Measurements from ENCODE around the gene MYLK3.
"Not testable (repeated sequence)": the region's sequence is repeated elsewhere in the genome, so short reads cannot be mapped to it uniquely, and the experiment has no call there.

The MYLK3 gene
- total RNA-seq: 0.10 to 0.31 reads per million in 2 donors

GRCh38 chr16:46747777-46748651 is at the start of gene MYLK3:
Gene MYLK3, minus strand, starts transcription at chr16:46748344. Its CDS starts 151 bp downstream, at chr16:46748193.
- DNase-seq: no peak

DNA sequence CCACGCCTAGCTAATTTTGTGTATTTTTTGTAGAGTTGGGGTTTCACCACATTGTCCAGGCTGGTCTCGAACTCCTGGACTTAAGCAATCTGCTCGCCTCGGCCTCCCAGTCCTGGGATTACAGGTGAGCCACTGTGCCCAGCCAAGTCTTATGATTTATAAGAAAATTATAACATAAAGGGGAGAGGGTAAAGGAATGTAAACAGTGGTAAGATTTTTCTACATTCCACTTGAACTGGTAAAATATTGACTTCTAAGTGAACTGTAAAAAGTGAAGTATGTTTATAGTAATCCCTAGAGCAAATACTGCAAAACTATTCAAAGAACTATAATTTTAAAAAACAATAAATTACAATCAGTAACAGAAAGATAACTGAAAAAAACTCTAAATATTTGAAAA is 49.4 kb upstream of the MYLK3 start:
- DNase-seq: no peak

- DNase-seq: no peak
These were observed 48.7 kb upstream of the MYLK3 start for GRCh38 chr16:46796764-46797269.

- no peak for DNase-seq
These were observed 45.7 kb upstream of the MYLK3 start for GRCh38 chr16:46793841-46794240.

DNA sequence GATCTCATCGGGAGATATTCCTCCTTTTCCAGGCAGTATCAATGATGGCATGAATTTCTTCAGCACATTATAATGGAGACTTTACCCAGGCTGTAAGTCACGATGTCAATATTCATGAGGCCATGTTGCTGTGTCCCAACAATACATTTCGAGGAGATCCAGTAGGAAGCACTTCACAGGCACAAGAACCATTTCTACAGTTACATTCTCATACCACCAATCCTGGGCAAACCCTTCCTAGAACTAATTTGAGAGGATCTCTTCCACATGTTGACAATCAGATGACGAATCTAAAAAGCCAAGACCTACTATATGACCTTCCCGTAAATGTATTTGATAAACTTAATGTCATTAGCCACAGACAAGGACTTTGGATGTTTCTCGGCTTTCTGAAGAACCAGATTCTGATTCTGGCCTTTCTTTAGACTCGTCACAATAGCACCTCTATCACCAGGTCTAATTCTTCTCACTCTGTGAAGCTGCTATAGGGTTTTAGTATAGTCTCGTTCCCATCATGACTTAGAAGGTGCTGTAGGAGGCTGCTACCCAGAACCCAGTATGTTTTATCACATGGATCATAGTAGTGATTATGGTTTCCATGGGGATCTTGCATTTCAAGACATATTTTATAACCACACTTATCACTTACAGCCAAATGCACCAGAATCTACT is 42.6 kb upstream of the MYLK3 start:
- no peak for DNase-seq

- DNase-seq: peak; percentile 71
These were observed 41.6 kb upstream of the MYLK3 start for GRCh38 chr16:46789499-46790414.

DNA sequence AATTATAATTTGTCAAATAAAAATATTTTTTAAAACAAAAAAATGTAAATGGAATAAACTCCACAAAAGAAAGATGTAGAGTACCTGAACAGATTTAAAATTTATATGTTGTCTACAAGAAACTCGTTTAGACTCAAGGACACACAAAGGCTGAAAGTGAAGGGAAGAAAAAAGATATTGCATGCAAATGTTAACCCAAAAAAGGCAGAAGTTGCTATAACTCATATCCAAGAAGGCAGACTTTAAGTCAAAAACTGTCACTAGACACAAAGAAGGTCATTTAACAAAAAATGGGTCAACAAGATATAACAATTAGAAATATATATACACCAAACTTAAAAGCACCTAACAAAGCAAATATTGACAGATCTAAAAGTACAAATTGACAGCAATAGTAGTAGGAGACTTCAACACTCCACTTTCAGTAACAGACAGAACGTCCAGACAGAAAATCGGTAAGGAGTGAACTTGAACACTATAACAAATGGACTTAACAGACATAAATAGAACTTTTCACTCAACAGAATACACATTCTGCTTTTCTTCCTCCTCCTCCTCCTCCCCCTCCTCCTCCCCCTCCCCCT is 40.8 kb upstream of the MYLK3 start:
- DNase-seq: no peak

DNA sequence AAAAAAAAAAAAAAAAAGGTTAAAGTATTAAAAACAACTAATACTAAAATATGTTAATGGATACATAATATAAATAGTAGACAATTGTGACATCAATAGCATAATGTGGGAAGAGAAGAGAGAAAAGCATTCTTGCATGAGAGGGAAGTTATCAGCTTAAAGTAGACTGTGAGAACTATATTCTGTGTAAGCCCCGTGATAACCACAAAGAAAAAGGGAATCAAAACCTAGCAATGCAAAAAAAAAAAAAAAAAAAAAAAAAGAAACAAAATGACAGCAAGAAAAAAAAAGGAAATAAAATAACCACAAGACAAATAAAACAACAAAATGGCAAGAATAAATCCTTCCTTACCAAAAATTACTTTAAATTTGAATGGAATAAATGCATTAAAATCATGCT is 39.8 kb upstream of the MYLK3 start:
- no peak for DNase-seq

- no peak for DNase-seq
These were observed 37.1 kb upstream of the MYLK3 start for GRCh38 chr16:46785076-46785845.

GRCh38 chr16:46784569-46784968 is 36.4 kb upstream of the MYLK3 start:
- not testable (repeated sequence) for DNase-seq

GRCh38 chr16:46783800-46784199 is 35.7 kb upstream of the MYLK3 start:
- no peak for DNase-seq

DNA sequence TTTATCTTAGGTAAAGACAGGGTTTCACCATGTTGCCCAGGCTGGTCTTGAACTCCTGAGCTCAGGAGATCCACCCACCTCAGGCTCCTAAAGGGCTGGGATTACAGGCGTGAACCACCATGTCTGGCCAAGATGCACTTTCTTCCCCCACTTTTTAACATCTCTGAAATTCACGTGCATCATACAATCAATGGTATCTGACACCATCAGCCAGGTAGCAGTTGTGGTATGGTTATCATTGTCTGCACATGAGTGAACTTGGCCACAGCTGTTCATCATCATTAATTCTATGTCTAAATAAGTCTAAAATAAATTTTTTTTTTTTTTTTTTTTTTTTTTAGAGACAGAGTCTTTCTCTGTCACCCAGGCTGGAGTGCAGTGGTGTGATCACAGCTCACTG is 34.2 kb upstream of the MYLK3 start:
- no peak for DNase-seq

DNA sequence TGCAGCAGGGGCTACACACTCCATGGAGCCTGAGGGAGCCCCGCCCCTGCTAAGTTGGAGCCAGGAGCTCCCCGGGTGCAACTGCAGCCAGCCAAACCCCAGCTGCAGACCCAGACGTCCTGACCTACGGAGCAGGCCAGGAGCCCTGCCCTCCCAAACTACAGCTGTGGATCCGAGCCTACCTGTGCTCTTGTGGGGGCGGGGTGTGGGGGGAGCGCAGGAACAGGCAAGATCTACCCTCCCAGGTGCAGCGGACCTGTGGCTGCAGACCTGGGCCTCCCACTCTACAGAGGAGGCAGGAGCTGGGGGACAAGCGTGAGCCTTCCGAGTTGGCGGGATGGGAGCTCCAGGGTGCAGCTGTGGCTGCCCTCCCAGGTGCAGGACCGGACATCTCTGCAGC is 29.7 kb upstream of the MYLK3 start:
- no peak for DNase-seq

GRCh38 chr16:46775214-46775613 is 27.1 kb upstream of the MYLK3 start:
- DNase-seq: no peak

- no peak for DNase-seq
These were observed 26.6 kb upstream of the MYLK3 start for GRCh38 chr16:46774743-46775177.

- DNase-seq: no peak
These were observed 24.3 kb upstream of the MYLK3 start for GRCh38 chr16:46772463-46772862.

- DNase-seq: no peak
These were observed 20.7 kb upstream of the MYLK3 start for GRCh38 chr16:46768809-46769208.

DNA sequence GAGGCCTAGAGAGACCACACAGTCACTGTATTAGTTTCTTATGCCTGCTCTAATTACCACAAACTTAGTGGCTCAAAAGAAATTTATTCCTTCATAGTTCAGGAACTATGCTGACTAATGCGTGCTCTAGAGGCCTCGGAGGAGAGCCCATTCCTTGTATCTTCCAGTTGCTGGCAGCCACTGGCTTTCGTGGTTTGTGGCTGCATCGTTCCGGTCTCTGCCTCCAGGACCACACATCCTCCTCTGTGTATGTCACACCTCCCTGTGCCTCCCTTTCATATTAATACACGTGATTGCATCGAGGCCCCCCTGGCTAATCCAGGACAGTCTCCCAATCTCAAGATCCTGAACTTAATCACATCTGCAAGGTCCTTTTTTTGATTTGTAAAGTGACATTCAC is 16.9 kb upstream of the MYLK3 start:
- DNase-seq: no peak

DNA sequence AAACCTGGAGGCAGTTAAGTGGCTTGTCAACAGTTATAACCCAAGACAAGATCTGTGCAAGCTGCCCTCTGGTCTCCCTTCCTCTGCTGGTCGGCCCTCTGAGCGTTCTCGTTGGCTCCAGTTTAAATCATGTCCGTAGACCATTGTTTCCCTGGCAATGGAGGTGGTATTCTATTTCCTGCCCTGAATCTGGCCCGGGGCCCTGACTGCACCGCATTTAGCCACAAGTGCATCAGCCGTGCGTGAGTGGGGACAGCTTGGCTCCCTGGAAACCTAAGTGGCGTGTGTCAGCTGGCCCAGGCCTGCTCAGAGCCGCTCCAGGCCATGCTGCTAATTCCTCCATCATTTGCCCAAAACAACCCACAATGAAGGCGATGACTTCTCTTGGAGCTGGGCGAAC is 15.0 kb upstream of the MYLK3 start:
- DNase-seq: no peak

GRCh38 chr16:46762583-46762982 is 14.4 kb upstream of the MYLK3 start:
- DNase-seq: no peak

GRCh38 chr16:46759309-46759708 is 11.2 kb upstream of the MYLK3 start:
- no peak for DNase-seq
